GM12872 (cell line): Measurements from ENCODE around the gene GRIP1.

ENCODE experiments used
- TF ChIP-seq, protein P1 (sequence below): IDR thresholded peaks from 3 replicates; pipeline ENCODE4 v1.5.1; 2011; ENCODE audit warnings: low read depth, mild to moderate bottlenecking, low read length, moderate library complexity; ENCODE audit not compliant: insufficient read depth

GRIP1 gene

DNA sequence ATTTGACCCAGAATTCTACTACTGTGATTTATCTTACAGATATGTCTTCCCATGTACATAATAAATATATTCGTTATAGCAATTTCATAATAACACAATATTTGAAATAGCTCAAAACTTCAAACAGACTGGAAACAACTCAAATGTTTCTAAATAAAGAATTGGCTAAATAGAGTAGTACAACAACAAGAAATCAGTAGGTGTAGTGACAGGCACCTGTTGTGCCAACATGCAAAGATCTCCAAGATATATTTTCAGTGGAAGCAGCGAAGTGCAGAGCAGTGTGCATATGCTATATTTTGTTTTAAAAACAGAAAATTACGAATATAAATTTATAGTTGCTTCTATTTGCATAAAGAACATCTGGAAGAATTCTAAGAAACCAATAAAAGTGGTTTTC lies 60.9 kb downstream of the GRIP1 start:
- TF ChIP-seq, protein P1, sequence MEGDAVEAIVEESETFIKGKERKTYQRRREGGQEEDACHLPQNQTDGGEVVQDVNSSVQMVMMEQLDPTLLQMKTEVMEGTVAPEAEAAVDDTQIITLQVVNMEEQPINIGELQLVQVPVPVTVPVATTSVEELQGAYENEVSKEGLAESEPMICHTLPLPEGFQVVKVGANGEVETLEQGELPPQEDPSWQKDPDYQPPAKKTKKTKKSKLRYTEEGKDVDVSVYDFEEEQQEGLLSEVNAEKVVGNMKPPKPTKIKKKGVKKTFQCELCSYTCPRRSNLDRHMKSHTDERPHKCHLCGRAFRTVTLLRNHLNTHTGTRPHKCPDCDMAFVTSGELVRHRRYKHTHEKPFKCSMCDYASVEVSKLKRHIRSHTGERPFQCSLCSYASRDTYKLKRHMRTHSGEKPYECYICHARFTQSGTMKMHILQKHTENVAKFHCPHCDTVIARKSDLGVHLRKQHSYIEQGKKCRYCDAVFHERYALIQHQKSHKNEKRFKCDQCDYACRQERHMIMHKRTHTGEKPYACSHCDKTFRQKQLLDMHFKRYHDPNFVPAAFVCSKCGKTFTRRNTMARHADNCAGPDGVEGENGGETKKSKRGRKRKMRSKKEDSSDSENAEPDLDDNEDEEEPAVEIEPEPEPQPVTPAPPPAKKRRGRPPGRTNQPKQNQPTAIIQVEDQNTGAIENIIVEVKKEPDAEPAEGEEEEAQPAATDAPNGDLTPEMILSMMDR = no peak

DNA sequence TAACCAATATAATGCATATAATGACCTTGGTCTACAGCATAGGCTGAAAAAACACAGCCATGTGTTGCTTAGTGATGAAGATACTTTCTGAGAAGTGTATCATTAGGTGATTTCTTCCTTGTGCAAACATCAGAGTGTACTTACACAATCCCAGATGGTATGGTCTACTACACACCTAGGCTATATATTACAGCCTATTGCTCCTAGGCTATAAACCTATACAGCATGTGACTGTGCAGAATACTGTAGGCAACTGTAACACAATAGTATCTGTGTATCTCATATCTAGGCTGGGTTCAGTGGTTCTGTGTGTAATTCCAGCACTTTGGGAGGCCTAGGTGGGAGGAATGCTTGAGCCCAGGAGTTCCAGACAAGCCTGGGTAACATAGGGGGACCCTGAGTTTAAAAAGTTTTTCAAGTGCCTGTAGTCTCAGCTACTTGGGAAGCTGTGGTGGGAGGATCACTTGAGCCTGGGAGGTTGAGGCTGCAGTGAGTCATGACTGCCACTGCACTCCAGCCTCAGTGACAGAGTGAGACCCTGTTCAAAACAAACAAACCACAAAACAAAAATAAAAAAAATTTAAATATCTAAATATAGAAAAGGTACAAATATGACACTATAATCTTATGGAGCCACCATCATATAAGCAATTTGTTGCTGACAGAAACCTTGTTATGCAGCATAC lies 66.6 kb downstream of the GRIP1 start:
- TF ChIP-seq, protein P1 = no peak

DNA sequence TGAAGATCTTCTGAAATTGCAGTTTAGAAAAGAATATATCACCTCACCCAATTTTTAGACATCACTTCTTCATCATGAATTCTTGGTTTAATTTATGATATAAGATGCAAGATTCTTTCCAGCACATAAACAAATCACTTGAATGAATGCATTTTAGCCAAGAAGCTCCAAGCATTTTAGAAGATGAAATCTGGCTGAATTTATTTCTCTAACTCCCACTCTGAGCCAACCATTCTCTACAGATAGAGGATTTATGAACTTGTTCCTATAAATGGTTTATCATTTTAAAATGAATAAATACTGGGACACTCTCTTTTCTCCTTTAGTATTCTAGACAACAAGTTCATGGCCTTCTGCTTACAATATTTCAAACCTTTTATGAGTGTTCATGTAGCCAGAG lies 71.7 kb downstream of the GRIP1 start:
- TF ChIP-seq, protein P1 = no peak

DNA sequence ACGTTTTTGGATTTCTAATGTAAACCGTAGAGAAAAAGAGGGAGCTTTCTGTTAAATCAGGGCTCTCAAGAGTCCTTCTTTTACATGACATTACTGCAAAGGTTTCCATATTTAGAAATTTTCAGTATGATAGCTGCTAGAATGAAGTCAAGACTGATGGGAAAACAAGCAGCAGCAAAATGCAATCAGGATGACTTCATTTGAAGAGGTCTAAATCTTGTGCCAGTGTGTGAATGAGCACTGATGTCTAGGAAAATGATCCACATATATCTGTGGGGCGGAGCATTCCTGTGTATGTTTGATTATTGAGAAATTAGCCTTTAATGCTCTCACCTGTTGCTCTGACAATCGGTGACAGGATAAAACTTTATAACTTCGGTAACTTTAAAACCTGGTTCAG lies 73.6 kb downstream of the GRIP1 start:
- TF ChIP-seq, protein P1 = no peak

DNA sequence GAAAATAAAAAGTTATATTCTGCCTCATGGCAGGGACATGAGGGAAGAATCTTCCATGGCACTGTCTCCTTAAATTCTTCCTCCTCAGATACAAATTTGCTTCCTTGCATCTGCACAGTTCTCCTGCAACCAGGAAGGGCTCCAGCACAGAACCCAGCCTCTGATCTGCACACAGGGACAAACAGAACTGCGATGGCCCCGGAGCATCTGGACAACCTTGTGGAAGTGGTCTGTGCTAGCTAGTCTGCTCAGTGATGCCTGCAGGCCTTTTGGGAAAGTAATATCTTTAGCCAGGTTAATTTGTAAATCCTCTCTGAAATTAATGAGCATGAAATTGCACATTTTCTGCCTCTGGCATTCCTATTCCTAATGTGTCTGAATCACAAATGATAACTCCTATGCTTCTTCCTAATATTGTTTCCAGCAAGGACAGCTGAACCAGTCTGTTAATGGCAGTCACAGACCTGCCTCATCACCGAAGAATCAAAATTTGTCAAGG lies 74.8 kb downstream of the GRIP1 start:
- TF ChIP-seq, protein P1 = no peak

DNA sequence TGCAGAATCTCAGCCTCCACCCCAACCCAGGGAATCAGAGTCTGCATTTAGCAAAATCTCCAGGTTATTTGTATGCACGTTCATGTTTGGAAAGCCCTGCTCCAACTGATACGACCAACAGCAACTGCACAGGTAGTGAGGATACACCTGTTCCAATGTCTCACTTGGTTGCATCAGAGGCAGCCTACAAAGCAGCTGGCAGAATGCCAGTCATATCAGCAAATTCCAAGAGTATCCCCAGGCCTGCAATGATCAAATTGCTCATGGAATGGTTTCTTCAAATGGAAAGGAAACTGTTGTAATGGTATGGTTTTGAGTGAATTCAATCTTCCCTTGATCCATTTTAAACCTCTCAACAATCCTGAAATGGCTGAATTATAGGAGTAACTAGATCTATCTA lies 75.4 kb downstream of the GRIP1 start:
- TF ChIP-seq, protein P1 = no peak

DNA sequence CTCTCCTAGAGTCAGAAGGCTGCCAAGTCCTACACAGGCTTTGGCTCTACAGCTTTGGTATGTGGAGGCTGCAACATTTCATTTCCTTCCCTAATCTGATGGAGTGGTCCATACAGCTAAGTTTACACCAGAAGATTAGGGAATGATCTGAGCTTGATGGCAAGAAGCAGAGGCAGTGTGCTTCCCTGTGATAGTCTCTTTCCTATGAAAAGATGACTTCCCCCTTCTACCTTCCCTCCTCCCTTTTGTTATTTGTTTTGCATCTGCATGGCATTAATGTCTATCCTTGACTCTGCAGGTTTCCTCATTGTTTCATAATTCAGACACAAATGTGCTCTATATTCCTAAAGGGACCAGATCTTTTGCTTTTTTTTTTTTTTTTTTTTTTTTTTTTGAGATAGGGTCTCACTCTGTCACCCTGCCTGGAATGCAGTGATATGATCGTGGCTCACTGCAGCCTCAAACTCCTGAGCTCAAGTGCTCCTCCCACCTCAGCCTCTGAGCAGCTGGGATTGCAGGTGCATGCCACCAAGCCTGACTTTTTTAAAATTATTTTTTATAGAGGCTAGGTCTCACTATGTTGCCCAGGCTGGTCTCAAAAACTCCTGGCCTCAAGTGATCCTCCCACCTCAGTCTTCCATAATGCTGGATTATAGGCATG lies 76.3 kb downstream of the GRIP1 start:
- TF ChIP-seq, protein P1 = no peak
